T-helper 17 cell (primary cell): ENCODE results near the gene ABCA7. TPM values are rescaled to one million over a fixed set of nuclear protein-coding genes. Genes with fewer than 3 reads are reported as not detected.
"Not testable (repeated sequence)": the region's sequence is repeated elsewhere in the genome, so short reads cannot be mapped to it uniquely, and the experiment has no call there.

Source experiments
- ATAC-seq: fragments of 150-1000 bp; cut with Tn5 transposase; 2 replicates; pipeline ENCODE4 v1.10.0; 2021; ENCODE audit warnings: mild to moderate bottlenecking, moderate library complexity
- DNase-seq, 3 donors: peaks; one replicate each; pipeline versions ENCODE4 v3.0.0 to v3.0.0-alpha.2; 2020 to 2021
- H3K9me3 ChIP-seq: one replicate; pipeline ENCODE4 v1.7.0; 2013; ENCODE audit warnings: low read length, mild to moderate bottlenecking; ENCODE audit not compliant: control insufficient read depth, poor library complexity, severe bottlenecking
- H3K27ac Mint-ChIP-seq: one replicate; pipeline ENCODE4 v1.8.0; 2022; ENCODE audit warnings: mild to moderate bottlenecking, moderate library complexity, mixed read lengths
- H3K27me3 Mint-ChIP-seq: one replicate; pipeline ENCODE4 v1.8.0; 2022; ENCODE audit warnings: mixed read lengths
- H3K36me3 Mint-ChIP-seq: one replicate; pipeline ENCODE4 v1.8.0; 2022; ENCODE audit warnings: low read depth, mixed read lengths
- H3K4me1 Mint-ChIP-seq: one replicate; pipeline ENCODE4 v1.8.0; 2022; ENCODE audit warnings: mild to moderate bottlenecking, mixed read lengths
- H3K4me3 Mint-ChIP-seq: one replicate; pipeline ENCODE4 v1.8.0; 2022; ENCODE audit warnings: mild to moderate bottlenecking, moderate library complexity, mixed read lengths
- total RNA-seq, 4 donors: library from RNA in 2 of 4; stranded (reverse) in 2 of 4; gene quantifications; one replicate each; pipeline ENCODE4 v1.2.3 and lab custom pipeline; 2022 to 2026

Gene ABCA7
- total RNA-seq, 2 donors from 2014 or later: 107 to 112 TPM

DNA sequence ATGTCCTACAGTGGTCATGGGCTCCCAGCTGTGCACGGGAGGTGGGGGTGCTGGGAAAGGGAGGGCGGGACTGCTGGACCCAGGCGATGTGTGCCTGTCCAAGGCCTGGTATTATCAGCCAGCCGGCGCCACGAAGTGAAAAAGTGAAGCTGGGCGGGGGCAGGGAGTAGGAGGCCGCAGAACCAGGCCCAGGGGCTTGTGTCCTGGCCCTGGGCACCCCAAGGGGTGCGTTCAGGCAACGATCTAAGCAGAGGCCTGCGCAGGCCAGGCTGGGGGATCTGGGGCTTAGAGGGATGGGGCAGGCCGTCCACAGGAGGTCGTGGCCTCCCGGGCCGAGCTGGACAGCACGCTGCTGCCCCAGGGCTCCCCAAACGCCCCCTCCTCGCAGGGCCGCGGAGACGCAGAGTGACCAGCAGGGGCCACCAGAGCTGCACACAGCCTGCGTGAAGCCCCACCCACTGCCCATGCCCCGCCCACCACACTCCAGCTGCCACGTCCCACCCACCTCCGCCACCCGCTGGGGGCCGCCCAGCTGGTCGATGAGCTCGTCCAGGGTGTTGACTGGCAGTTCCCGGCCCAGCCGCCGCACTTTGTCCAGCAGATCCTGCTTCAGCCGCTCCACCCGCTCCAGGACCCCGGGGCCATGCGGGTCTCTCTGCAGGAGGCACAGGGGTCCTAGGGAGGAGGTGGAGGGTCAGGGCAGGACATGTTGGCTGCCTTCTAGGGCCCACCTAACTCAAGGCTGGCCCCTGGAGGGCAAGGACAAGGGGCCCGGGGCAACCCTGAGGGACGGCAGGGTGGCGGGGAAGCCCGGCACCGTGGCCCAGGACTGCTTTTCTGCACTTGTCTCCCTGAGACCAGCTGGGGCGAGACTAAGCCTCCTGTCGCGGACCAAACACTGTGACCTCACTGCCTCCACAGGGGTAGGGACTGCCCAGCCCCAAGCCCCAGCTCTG, 73.4 kb downstream of the ABCA7 start:
- no peaks in the 10 kb centered on the region for H3K27me3 Mint-ChIP-seq
- no peaks in the 10 kb centered on the region for H3K36me3 Mint-ChIP-seq
- H3K4me3 Mint-ChIP-seq: peak overlapping the region; percentile 7
- peak; percentile 67 to 79 (median 77) for DNase-seq
- peak; percentile 86 for ATAC-seq
- no peaks in the 10 kb centered on the region for H3K9me3 ChIP-seq
- peak overlapping the region; percentile 4 for H3K27ac Mint-ChIP-seq
- H3K4me1 Mint-ChIP-seq: no peaks in the 10 kb centered on the region

DNA sequence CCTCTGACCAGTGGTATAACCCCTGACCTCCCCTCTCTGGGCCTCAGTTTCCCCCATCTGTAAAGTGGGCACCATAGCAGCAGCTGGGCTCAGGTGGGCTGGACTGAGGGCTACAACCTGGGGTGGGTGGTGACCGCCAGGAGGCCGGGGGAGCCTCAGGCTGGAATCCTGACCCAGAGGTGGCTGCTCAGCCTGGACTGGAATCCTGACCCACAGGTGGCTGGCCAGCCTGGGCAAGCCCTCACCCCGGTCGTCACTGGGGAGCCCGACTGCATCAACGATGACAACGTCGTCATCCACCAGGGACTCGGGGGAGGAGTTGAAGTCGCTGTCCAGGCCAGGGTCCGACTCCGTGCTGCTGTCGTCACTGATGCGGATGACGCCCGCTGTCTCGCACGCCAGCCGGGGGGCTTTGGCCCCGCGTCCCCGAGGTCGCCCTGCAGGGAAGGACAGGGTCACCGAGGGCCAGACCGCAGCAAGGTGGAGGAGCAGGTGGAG, 74.1 kb downstream of the ABCA7 start:
- H3K4me1 Mint-ChIP-seq: no peaks in the 10 kb centered on the region
- DNase-seq (peak in 1 of 3 donors; percentile 9), ATAC-seq (no peak)
- no peaks in the 10 kb centered on the region for H3K9me3 ChIP-seq
- peak overlapping the region; percentile 4 for H3K27ac Mint-ChIP-seq
- H3K36me3 Mint-ChIP-seq: no peaks in the 10 kb centered on the region
- H3K27me3 Mint-ChIP-seq: no peaks in the 10 kb centered on the region
- H3K4me3 Mint-ChIP-seq: no peak overlapping the region

DNA sequence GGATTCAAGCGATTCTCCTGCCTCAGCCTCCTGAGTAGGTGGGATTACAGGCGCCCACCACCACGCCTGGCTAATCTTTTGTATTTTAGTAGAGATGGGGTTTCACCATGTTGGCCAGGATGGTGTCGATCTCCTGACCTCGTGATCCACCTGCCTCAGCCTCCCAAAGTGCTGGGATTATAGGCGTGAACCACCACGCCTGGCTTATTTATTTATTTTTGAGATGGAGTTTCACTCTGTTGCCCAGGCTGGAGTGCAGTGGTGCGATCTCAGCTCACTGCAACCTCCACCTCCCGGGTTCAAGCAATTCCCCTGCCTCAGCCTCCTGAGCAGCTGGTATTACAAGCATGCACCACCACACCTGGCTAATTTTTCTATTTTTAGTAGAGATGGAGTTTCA, 74.8 kb downstream of the ABCA7 start:
- not testable (repeated sequence) for H3K27ac Mint-ChIP-seq, H3K4me1 Mint-ChIP-seq, H3K9me3 ChIP-seq, DNase-seq, ATAC-seq, H3K36me3 Mint-ChIP-seq, H3K27me3 Mint-ChIP-seq
- H3K4me3 Mint-ChIP-seq: peak overlapping the region; percentile 63

Other genes with a start within 250 kb of the ABCA7 start
- gene PTBP1, start 242.7 kb upstream of the ABCA7 start, total RNA-seq: 100 to 1,000 TPM; 334 to 341 TPM
- gene PLPPR3, start 218.2 kb upstream of the ABCA7 start, total RNA-seq: not detected
- 1 to 10 TPM in 1 of 2 donors, under 1 TPM in 1; 0.90 to 1.2 TPM for gene AZU1, start 212.3 kb upstream of the ABCA7 start, total RNA-seq
- not detected for gene PRTN3, start 199.1 kb upstream of the ABCA7 start, total RNA-seq
- gene ELANE, start 187.8 kb upstream of the ABCA7 start, total RNA-seq: not detected
- 1 to 10 TPM; 1.9 to 5.3 TPM for gene CFD, start 180.4 kb upstream of the ABCA7 start, total RNA-seq
- gene MED16, start 146.9 kb upstream of the ABCA7 start, total RNA-seq: 10 to 100 TPM; 59.6 to 71.3 TPM
- gene RNU6-9, start 146.6 kb upstream of the ABCA7 start, total RNA-seq: not detected
- 100 to 1,000 TPM; 233 to 243 TPM for gene R3HDM4, start 126.9 kb upstream of the ABCA7 start, total RNA-seq
- gene KISS1R, start 122.8 kb upstream of the ABCA7 start, total RNA-seq: under 1 TPM; 0.94 to 0.99 TPM
- gene ARID3A, start 114.1 kb upstream of the ABCA7 start, total RNA-seq: 10 to 100 TPM in 1 of 2 donors, 1 to 10 TPM in 1; 8.1 to 11.8 TPM
- gene WDR18, start 55.8 kb upstream of the ABCA7 start, total RNA-seq: 10 to 100 TPM; 18.2 to 42.8 TPM
- 1 to 10 TPM in 1 of 2 donors, not detected in 1; 1.8 TPM for gene GRIN3B, start 39.7 kb upstream of the ABCA7 start, total RNA-seq
- 100 to 1,000 TPM; 270 to 318 TPM for gene TMEM259, start 19.0 kb upstream of the ABCA7 start, total RNA-seq
- gene RNU6-2, start 18.6 kb upstream of the ABCA7 start, total RNA-seq: not detected
- 100 to 1,000 TPM; 263 to 301 TPM for gene CNN2, start 13.5 kb upstream of the ABCA7 start, total RNA-seq
- 100 to 1,000 TPM; 603 to 646 TPM for gene ARHGAP45, start 27.1 kb downstream of the ABCA7 start, total RNA-seq
- gene POLR2E, start 55.3 kb downstream of the ABCA7 start, total RNA-seq: 10 to 100 TPM; 63.8 to 81.4 TPM
- 100 to 1,000 TPM; 184 to 187 TPM for gene GPX4, start 63.9 kb downstream of the ABCA7 start, total RNA-seq
- 100 to 1,000 TPM in 1 of 2 donors, 10 to 100 TPM in 1; 85.4 to 106 TPM for gene SBNO2, start 134.2 kb downstream of the ABCA7 start, total RNA-seq
- 10 to 100 TPM; 70.0 to 70.4 TPM for gene STK11, start 165.7 kb downstream of the ABCA7 start, total RNA-seq
- gene CBARP, start 197.9 kb downstream of the ABCA7 start, total RNA-seq: not detected
- gene ATP5F1D, start 201.6 kb downstream of the ABCA7 start, total RNA-seq: 100 to 1,000 TPM; 104 to 115 TPM
- gene MIDN, start 208.5 kb downstream of the ABCA7 start, total RNA-seq: 100 to 1,000 TPM in 1 of 2 donors, 10 to 100 TPM in 1; 87.1 to 113 TPM
- 100 to 1,000 TPM; 460 to 474 TPM for gene CIRBP, start 229.2 kb downstream of the ABCA7 start, total RNA-seq
- gene FAM174C, start 235.4 kb downstream of the ABCA7 start, total RNA-seq: 10 to 100 TPM; 40.6 to 43.6 TPM
- not detected for gene EFNA2, start 245.8 kb downstream of the ABCA7 start, total RNA-seq